ENCODE measurements around the gene PI16.

DNA sequence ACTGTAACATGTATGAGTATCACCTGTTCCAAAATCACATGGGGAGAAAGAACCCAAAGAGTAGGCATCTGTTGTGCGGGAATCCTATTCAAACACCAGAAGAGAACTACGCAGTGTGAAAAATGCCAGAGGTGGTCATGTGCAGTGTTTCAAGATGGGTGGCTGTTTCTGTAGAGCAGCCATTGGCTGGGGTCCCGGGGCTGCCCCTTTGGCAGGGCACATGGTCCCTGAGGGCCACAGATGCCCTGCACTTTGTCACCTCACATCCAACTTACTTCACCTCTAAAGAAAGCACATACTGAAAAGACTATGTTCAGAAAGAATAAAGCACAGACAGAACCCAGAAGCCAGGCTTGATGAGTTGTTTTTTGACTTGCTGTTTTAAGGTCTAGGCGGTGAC, 19.1 kb downstream of the PI16 start:
- TF ChIP-seq, protein P1, sequence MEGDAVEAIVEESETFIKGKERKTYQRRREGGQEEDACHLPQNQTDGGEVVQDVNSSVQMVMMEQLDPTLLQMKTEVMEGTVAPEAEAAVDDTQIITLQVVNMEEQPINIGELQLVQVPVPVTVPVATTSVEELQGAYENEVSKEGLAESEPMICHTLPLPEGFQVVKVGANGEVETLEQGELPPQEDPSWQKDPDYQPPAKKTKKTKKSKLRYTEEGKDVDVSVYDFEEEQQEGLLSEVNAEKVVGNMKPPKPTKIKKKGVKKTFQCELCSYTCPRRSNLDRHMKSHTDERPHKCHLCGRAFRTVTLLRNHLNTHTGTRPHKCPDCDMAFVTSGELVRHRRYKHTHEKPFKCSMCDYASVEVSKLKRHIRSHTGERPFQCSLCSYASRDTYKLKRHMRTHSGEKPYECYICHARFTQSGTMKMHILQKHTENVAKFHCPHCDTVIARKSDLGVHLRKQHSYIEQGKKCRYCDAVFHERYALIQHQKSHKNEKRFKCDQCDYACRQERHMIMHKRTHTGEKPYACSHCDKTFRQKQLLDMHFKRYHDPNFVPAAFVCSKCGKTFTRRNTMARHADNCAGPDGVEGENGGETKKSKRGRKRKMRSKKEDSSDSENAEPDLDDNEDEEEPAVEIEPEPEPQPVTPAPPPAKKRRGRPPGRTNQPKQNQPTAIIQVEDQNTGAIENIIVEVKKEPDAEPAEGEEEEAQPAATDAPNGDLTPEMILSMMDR (conservative IDR thresholded peaks at IDR 0.05; ENCODE audit: low read depth in 2 of 2): no peak
- no peak for TF ChIP-seq EZH2 (IDR thresholded peaks at IDR 0.05; ENCODE audit: low read depth, unreplicated experiment)
- no peak for TF ChIP-seq JUNB (IDR thresholded peaks at IDR 0.05; ENCODE audit: unreplicated experiment)
- no peak for TF ChIP-seq POLR2AphosphoS5 (IDR thresholded peaks at IDR 0.05; ENCODE audit: low read depth)
- TF ChIP-seq, protein P2, sequence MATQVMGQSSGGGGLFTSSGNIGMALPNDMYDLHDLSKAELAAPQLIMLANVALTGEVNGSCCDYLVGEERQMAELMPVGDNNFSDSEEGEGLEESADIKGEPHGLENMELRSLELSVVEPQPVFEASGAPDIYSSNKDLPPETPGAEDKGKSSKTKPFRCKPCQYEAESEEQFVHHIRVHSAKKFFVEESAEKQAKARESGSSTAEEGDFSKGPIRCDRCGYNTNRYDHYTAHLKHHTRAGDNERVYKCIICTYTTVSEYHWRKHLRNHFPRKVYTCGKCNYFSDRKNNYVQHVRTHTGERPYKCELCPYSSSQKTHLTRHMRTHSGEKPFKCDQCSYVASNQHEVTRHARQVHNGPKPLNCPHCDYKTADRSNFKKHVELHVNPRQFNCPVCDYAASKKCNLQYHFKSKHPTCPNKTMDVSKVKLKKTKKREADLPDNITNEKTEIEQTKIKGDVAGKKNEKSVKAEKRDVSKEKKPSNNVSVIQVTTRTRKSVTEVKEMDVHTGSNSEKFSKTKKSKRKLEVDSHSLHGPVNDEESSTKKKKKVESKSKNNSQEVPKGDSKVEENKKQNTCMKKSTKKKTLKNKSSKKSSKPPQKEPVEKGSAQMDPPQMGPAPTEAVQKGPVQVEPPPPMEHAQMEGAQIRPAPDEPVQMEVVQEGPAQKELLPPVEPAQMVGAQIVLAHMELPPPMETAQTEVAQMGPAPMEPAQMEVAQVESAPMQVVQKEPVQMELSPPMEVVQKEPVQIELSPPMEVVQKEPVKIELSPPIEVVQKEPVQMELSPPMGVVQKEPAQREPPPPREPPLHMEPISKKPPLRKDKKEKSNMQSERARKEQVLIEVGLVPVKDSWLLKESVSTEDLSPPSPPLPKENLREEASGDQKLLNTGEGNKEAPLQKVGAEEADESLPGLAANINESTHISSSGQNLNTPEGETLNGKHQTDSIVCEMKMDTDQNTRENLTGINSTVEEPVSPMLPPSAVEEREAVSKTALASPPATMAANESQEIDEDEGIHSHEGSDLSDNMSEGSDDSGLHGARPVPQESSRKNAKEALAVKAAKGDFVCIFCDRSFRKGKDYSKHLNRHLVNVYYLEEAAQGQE (IDR thresholded peaks at IDR 0.05; ENCODE audit: unreplicated experiment): no peak
- TF ChIP-seq CREB1 (CRISPR knock-in tag; IDR thresholded peaks at IDR 0.05; ENCODE audit: low read depth): no peak
- no peak for TF ChIP-seq STAT1 (IDR thresholded peaks at IDR 0.05; ENCODE audit: unreplicated experiment)
- no peak for TF ChIP-seq EZH2phosphoT487 (IDR thresholded peaks at IDR 0.05; ENCODE audit: unreplicated experiment)
- no peak for TF ChIP-seq ZNF114 (CRISPR knock-in tag; IDR thresholded peaks at IDR 0.05)

Measured in GM23338 (cell line).